M059J (cell line): ENCODE data around the gene ID4. TPM values are rescaled to one million over a fixed set of nuclear protein-coding genes. Genes with fewer than 3 reads are reported as not detected.
"Not testable (repeated sequence)": the region's sequence is repeated elsewhere in the genome, so short reads cannot be mapped to it uniquely, and the experiment has no call there.

Experiments
- DNase-seq: peaks from one replicate; pipeline ENCODE4 v3.0.0-alpha.2; 2012; ENCODE audit warnings: low read depth
- total RNA-seq: library from RNA; depleted of rRNA; stranded (reverse); fragments of >200 nt; shearing (Covaris generic); gene quantifications from 2 replicates; pipeline ENCODE4 v1.2.3, GENCODE V29; 2014

ID4 gene
- total RNA-seq, 1 experiment from 2014 or later = 8.5 TPM

GRCh38 chr6:19831358-19831757 is 5.8 kb upstream of the ID4 start:
- DNase-seq = no peak

- DNase-seq = peak; percentile 26
Observed at GRCh38 chr6:19833947-19834346, 3.2 kb upstream of the ID4 start.

GRCh38 chr6:19834858-19835257 is 2.3 kb upstream of the ID4 start:
- peak; percentile 68 for DNase-seq

- DNase-seq = peak; percentile 10
Observed at GRCh38 chr6:19835605-19836004, 1.6 kb upstream of the ID4 start.

- DNase-seq = peak; percentile 51
Observed at GRCh38 chr6:19837511-19838441, 606 bp downstream of the ID4 start.

GRCh38 chr6:19838442-19839236 is 1.5 kb downstream of the ID4 start:
- DNase-seq = peak; percentile 53

- no peak for DNase-seq
Observed at GRCh38 chr6:19839237-19839546, 2.0 kb downstream of the ID4 start.

- DNase-seq = no peak
Observed at GRCh38 chr6:19839788-19840187, 2.6 kb downstream of the ID4 start.

- DNase-seq = no peak
Observed at GRCh38 chr6:19841181-19841580, 4.0 kb downstream of the ID4 start.

- DNase-seq = no peak
Observed at GRCh38 chr6:19842030-19842615, 5.0 kb downstream of the ID4 start.

GRCh38 chr6:19844689-19845088 is 7.5 kb downstream of the ID4 start:
- no peak for DNase-seq

GRCh38 chr6:19845266-19846041 is 8.3 kb downstream of the ID4 start:
- no peak for DNase-seq

GRCh38 chr6:19848465-19849029 is 11.4 kb downstream of the ID4 start:
- DNase-seq = no peak

GRCh38 chr6:19849196-19849595 is 12.0 kb downstream of the ID4 start:
- no peak for DNase-seq

GRCh38 chr6:19849755-19850154 is 12.6 kb downstream of the ID4 start:
- no peak for DNase-seq

GRCh38 chr6:19851241-19852089 is 14.3 kb downstream of the ID4 start:
- peak; percentile 80 for DNase-seq

GRCh38 chr6:19852090-19852457 is 14.9 kb downstream of the ID4 start:
- DNase-seq = no peak

- DNase-seq = no peak
Observed at GRCh38 chr6:19852927-19853326, 15.8 kb downstream of the ID4 start.

- not testable (repeated sequence) for DNase-seq
Observed at GRCh38 chr6:19854421-19855015, 17.3 kb downstream of the ID4 start.

- no peak for DNase-seq
Observed at GRCh38 chr6:19855536-19855935, 18.4 kb downstream of the ID4 start.
